ENCODE data around the gene NDUFV3.
"Not testable (repeated sequence)": the region's sequence is repeated elsewhere in the genome, so short reads cannot be mapped to it uniquely, and the experiment has no call there.

NDUFV3 gene

GRCh38 chr21:42857216-42857615, 35.9 kb upstream of the NDUFV3 start:
- ATAC-seq (no peak), DNase-seq (no peak)

GRCh38 chr21:42858185-42858847, 34.8 kb upstream of the NDUFV3 start:
- DNase-seq (no peak), ATAC-seq (no peak)

- DNase-seq = no peak
- ATAC-seq = no peak
Measured at GRCh38 chr21:42858957-42859890, 33.9 kb upstream of the NDUFV3 start.

GRCh38 chr21:42859891-42860230, 33.2 kb upstream of the NDUFV3 start:
- ATAC-seq (no peak), DNase-seq (no peak)

GRCh38 chr21:42860345-42860744, 32.8 kb upstream of the NDUFV3 start:
- DNase-seq = no peak
- ATAC-seq = no peak

GRCh38 chr21:42861311-42861847, 31.7 kb upstream of the NDUFV3 start:
- ATAC-seq (no peak), DNase-seq (no peak)

- ATAC-seq = no peak
Measured at GRCh38 chr21:42861848-42862400, 31.2 kb upstream of the NDUFV3 start.

GRCh38 chr21:42862774-42863503, 30.2 kb upstream of the NDUFV3 start:
- no peak for ATAC-seq
- DNase-seq = no peak

More at GRCh38 chr21:42861848-42862400, 31.2 kb upstream of the NDUFV3 start:
- DNase-seq = no peak

GRCh38 chr21:42863504-42863870, 29.6 kb upstream of the NDUFV3 start:
- DNase-seq = no peak
- ATAC-seq = no peak

GRCh38 chr21:42864286-42864685, 28.8 kb upstream of the NDUFV3 start:
- DNase-seq (no peak), ATAC-seq (no peak)

GRCh38 chr21:42864815-42865775, 28.0 kb upstream of the NDUFV3 start:
- no peak for DNase-seq
- ATAC-seq = no peak

- DNase-seq (no peak), ATAC-seq (no peak)
Measured at GRCh38 chr21:42865776-42866160, 27.3 kb upstream of the NDUFV3 start.

- ATAC-seq (no peak), DNase-seq (no peak)
Measured at GRCh38 chr21:42868196-42868595, 24.9 kb upstream of the NDUFV3 start.

GRCh38 chr21:42873096-42873495, 20.0 kb upstream of the NDUFV3 start:
- DNase-seq (no peak), ATAC-seq (no peak)

GRCh38 chr21:42875811-42876210, 17.3 kb upstream of the NDUFV3 start:
- ATAC-seq, DNase-seq: not testable (repeated sequence)

- DNase-seq = no peak
- ATAC-seq = peak; percentile 6
Measured at GRCh38 chr21:42878678-42878992, 14.5 kb upstream of the NDUFV3 start.

- ATAC-seq (peak; percentile 95), DNase-seq (peak; percentile 98)
Measured at GRCh38 chr21:42878993-42879787, 13.9 kb upstream of the NDUFV3 start, which contains the start of gene WDR4. Gene WDR4 (minus strand): TSS chr21:42879539. CDS start chr21:42879495, 44 bp downstream.

GRCh38 chr21:42880352-42880751, 12.8 kb upstream of the NDUFV3 start:
- DNase-seq = no peak
- ATAC-seq = no peak

- DNase-seq = no peak
- ATAC-seq = no peak
Measured at GRCh38 chr21:42883921-42884320, 9.2 kb upstream of the NDUFV3 start.

GRCh38 chr21:42887326-42887725, 5.8 kb upstream of the NDUFV3 start:
- no peak for ATAC-seq

More at GRCh38 chr21:42887326-42887725, 5.8 kb upstream of the NDUFV3 start:
- DNase-seq = no peak

All from stimulated activated naive CD8-positive, alpha-beta T cell treated with anti-CD3 and anti-CD28 coated beads, Interleukin-15, Interleukin-2, amounts not matched to agents 100 U/mL and 50 U/mL, for 24 hours (primary cell).